ENCODE results near the gene DGAT2. TPM values are rescaled to one million over a fixed set of nuclear protein-coding genes. Genes with fewer than 3 reads are reported as not detected.

Gene DGAT2
- total RNA-seq, 1 donor from 2014 or later, result 0.76 TPM

DNA sequence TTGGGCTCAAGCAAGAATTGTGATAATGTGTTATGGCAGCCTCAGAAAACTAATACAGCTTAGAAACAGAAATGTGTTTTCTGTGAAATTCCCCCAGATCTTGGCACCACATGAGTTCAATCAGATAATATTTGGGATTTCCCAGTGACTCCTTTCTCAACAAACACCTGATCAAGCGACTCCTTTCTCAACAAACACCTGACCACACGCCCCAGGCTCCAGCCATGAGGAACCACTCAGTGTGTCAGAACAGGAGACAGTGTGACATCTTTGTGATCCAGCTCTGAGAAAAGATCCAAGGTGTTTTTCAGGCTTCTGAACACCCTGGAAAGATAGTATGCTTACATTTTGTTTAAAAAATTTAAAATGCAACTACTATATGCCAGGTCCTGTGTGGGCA, 44.5 kb downstream of the DGAT2 start:
- peaks cover 2% of the 10 kb centered on the region for H3K27me3 Mint-ChIP-seq (ENCODE audit: unreplicated experiment)
- no peak overlapping the region for H3K27ac Mint-ChIP-seq (ENCODE audit: unreplicated experiment)
- TF ChIP-seq, protein P1, sequence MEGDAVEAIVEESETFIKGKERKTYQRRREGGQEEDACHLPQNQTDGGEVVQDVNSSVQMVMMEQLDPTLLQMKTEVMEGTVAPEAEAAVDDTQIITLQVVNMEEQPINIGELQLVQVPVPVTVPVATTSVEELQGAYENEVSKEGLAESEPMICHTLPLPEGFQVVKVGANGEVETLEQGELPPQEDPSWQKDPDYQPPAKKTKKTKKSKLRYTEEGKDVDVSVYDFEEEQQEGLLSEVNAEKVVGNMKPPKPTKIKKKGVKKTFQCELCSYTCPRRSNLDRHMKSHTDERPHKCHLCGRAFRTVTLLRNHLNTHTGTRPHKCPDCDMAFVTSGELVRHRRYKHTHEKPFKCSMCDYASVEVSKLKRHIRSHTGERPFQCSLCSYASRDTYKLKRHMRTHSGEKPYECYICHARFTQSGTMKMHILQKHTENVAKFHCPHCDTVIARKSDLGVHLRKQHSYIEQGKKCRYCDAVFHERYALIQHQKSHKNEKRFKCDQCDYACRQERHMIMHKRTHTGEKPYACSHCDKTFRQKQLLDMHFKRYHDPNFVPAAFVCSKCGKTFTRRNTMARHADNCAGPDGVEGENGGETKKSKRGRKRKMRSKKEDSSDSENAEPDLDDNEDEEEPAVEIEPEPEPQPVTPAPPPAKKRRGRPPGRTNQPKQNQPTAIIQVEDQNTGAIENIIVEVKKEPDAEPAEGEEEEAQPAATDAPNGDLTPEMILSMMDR (IDR thresholded peaks at IDR 0.05; ENCODE audit: partially characterized antibody, unreplicated experiment), result no peak
- no peaks in the 10 kb centered on the region for H3K36me3 Mint-ChIP-seq (ENCODE audit: unreplicated experiment)
- H3K4me3 Mint-ChIP-seq (ENCODE audit: unreplicated experiment), result no peak overlapping the region
- DNase-seq, result no peak
- peaks cover 3% of the 10 kb centered on the region for H3K9me3 Mint-ChIP-seq (ENCODE audit: unreplicated experiment)
- H3K4me1 Mint-ChIP-seq (ENCODE audit: low read depth, unreplicated experiment), result no peaks in the 10 kb centered on the region

DNA sequence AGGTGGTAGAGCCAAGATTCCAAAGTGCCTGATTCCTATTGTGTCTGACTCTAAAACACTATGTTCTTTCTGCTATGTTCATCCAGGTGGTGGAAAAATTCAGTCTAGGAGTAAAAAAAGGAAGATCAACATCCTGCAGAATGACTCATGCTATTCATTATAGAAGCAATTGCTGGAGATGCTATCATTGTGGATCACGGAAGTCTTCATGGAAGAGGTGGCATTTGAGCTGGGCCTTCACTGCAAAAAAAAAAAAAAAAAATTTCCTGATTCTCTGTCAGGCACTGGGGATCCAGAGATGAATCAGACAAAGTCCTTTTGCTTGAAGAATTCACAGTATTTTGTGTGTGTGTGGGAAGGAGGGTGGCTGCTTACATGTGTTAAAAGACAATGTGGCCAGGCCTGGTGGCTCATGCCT, 45.1 kb downstream of the DGAT2 start:
- no peak overlapping the region for H3K27ac Mint-ChIP-seq (ENCODE audit: unreplicated experiment)
- H3K27me3 Mint-ChIP-seq (ENCODE audit: unreplicated experiment), result peaks cover 2% of the 10 kb centered on the region
- no peaks in the 10 kb centered on the region for H3K4me1 Mint-ChIP-seq (ENCODE audit: low read depth, unreplicated experiment)

DNA sequence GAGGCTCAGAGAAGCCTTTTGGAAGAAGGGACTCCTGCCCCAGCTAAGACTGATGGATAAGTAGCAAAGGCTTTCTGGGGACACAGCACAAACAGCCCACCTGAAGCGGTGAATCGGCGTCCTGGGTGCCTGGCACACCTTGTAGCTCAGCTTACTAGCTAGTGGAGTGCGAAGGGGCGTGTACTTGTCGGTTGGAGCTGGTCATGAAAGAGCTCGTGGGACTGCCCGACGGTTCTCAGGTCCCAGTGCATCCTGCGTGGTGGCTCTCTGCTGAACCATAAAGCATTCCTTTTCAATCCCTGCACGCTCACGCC, 45.7 kb downstream of the DGAT2 start:
- Mint-ChIP-seq H3K9me3 (ENCODE audit: unreplicated experiment) (peaks cover 3% of the 10 kb centered on the region), H3K27ac (ENCODE audit: unreplicated experiment) (peak overlapping the region; percentile 83), H3K27me3 (ENCODE audit: unreplicated experiment) (peaks cover 2% of the 10 kb centered on the region), H3K4me3 (ENCODE audit: unreplicated experiment) (peak overlapping the region; percentile 97), H3K36me3 (ENCODE audit: unreplicated experiment) (no peaks in the 10 kb centered on the region), H3K4me1 (ENCODE audit: low read depth, unreplicated experiment) (no peaks in the 10 kb centered on the region)
- DNase-seq, result no peak
- TF ChIP-seq, protein P1 (IDR thresholded peaks at IDR 0.05; ENCODE audit: partially characterized antibody, unreplicated experiment), result no peak

More for the DNA sequence above, 45.1 kb downstream of the DGAT2 start:
- Mint-ChIP-seq H3K4me3 (ENCODE audit: unreplicated experiment) (peak overlapping the region; percentile 97), H3K9me3 (ENCODE audit: unreplicated experiment) (peaks cover 3% of the 10 kb centered on the region), H3K36me3 (ENCODE audit: unreplicated experiment) (no peaks in the 10 kb centered on the region)
- TF ChIP-seq, protein P1 (IDR thresholded peaks at IDR 0.05; ENCODE audit: partially characterized antibody, unreplicated experiment), result no peak
- DNase-seq, result no peak

DNA sequence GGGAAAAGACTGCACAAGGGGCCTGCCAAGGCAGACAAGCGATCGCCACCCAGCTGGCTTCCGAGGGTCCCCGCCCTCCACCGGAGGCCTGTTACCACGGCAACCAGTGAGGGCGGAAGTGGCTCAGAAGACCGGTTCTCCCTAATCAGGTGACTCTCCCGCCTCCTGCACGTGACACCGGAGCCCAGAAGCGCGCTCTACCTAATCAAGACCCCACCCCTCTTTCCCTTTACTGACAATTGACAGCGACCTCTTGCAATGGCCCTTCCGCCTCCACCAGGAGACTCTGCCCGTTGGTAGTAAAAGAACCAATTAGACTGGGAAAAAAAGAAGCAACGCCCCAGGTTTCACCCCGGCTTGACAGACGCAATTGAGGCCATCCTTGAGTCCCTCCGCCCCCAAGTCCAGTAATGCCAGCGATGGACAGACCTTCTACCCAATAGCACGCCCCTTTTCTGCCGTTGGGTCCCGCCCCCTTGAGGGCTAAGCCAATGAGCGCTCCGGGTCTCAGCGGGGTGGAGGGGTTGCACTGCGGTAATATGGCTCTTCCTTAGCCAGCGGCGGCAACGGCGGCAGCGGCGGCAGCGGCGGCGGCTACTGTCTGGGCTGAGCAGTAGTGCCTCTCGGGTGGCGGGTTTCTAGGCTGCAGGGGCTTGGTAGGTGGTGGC, 46.2 kb downstream of the DGAT2 start, which contains the start of gene UVRAG:
UVRAG (plus strand) TSS at position 534 of the 668 bp plus-strand sequence. CDS start 198 bp downstream, outside the sequence.
- Mint-ChIP-seq H3K9me3 (ENCODE audit: unreplicated experiment) (peaks cover 3% of the 10 kb centered on the region), H3K27ac (ENCODE audit: unreplicated experiment) (peak within 1 kb of the TSS; percentile 83), H3K4me1 (ENCODE audit: low read depth, unreplicated experiment) (no peaks in the 10 kb centered on the region), H3K4me3 (ENCODE audit: unreplicated experiment) (peak within 1 kb of the TSS; percentile 97), H3K36me3 (ENCODE audit: unreplicated experiment) (no peaks in the 10 kb centered on the region), H3K27me3 (ENCODE audit: unreplicated experiment) (peaks cover 2% of the 10 kb centered on the region)
- DNase-seq, result peak; percentile 98
- TF ChIP-seq, protein P1 (IDR thresholded peaks at IDR 0.05; ENCODE audit: partially characterized antibody, unreplicated experiment), result no peak

DNA sequence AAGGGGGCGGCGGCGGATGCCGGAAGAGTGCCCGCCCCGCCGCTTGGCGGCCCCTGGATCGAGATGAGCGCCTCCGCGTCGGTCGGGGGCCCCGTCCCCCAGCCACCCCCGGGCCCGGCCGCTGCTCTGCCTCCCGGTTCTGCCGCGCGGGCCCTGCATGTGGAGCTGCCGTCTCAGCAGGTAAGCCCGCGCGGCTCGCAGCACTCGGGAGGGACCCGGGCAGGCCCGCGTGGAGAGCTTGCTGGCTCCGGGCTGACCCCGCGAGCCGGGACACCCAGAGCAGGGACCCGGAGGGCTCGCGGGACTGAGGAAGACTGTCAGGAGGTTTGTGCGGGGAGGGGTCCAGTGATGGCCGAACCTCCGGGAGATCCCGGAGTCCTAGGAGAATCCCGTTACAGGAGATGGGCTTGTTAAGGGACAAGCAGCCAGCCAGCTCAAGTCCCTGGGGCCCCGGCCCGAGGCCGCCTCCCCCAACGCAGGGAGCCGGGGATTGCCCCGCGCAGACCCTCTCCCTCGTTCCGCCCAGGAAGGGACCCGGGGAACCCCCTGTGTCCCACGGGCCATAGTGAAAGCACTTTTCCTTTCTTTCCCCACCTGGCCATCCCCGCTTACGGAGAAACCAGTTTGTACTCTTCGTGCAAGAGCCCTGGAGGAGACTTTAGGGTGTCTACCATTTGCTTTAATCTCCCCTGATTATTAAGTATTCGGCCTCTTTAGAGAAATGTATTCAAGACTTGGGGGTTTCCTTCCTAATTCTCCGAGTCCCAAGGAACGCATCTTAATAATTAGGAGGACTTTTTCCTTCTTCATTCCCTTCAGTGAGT, 47.0 kb downstream of the DGAT2 start:
- H3K27me3 Mint-ChIP-seq (ENCODE audit: unreplicated experiment), result peaks cover 2% of the 10 kb centered on the region
- peak overlapping the region; percentile 97 for H3K4me3 Mint-ChIP-seq (ENCODE audit: unreplicated experiment)
- H3K9me3 Mint-ChIP-seq (ENCODE audit: unreplicated experiment), result peaks cover 3% of the 10 kb centered on the region
- no peaks in the 10 kb centered on the region for H3K36me3 Mint-ChIP-seq (ENCODE audit: unreplicated experiment)
- H3K4me1 Mint-ChIP-seq (ENCODE audit: low read depth, unreplicated experiment), result no peaks in the 10 kb centered on the region
- DNase-seq, result peak; percentile 58
- no peak overlapping the region for H3K27ac Mint-ChIP-seq (ENCODE audit: unreplicated experiment)
- TF ChIP-seq, protein P1 (IDR thresholded peaks at IDR 0.05; ENCODE audit: partially characterized antibody, unreplicated experiment), result no peak

Data from glutamatergic neuron (in vitro differentiated cells).